Measurements from ENCODE around the gene KIF23.
"Not testable (repeated sequence)": the region's sequence is repeated elsewhere in the genome, so short reads cannot be mapped to it uniquely, and the experiment has no call there.

The KIF23 gene

GRCh38 chr15:69434238-69434637, 20.1 kb downstream of the KIF23 start:
- no peak for DNase-seq (ENCODE audit: low read depth in 1 of 2, low spot score in 1 of 2)

GRCh38 chr15:69434679-69435078, 20.5 kb downstream of the KIF23 start:
- DNase-seq (ENCODE audit: low read depth in 1 of 2, low spot score in 1 of 2), result no peak

- DNase-seq (ENCODE audit: low read depth in 1 of 2, low spot score in 1 of 2), result no peak
Observed at GRCh38 chr15:69435985-69436384, 21.8 kb downstream of the KIF23 start.

- DNase-seq (ENCODE audit: low read depth in 1 of 2, low spot score in 1 of 2), result no peak
Observed at GRCh38 chr15:69436951-69437350, 22.8 kb downstream of the KIF23 start.

GRCh38 chr15:69439623-69440022, 25.5 kb downstream of the KIF23 start:
- no peak for DNase-seq (ENCODE audit: low read depth in 1 of 2, low spot score in 1 of 2)

- no peak for DNase-seq (ENCODE audit: low read depth in 1 of 2, low spot score in 1 of 2)
Observed at GRCh38 chr15:69443032-69443611, 29.0 kb downstream of the KIF23 start.

GRCh38 chr15:69444686-69445085, 30.5 kb downstream of the KIF23 start:
- no peak for DNase-seq (ENCODE audit: low read depth in 1 of 2, low spot score in 1 of 2)

GRCh38 chr15:69446953-69447352, 32.8 kb downstream of the KIF23 start:
- DNase-seq (ENCODE audit: low read depth in 1 of 2, low spot score in 1 of 2), result no peak

- not testable (repeated sequence) for DNase-seq (ENCODE audit: low read depth in 1 of 2, low spot score in 1 of 2)
Observed at GRCh38 chr15:69450221-69450620, 36.1 kb downstream of the KIF23 start.

GRCh38 chr15:69450968-69451695, 37.0 kb downstream of the KIF23 start:
- DNase-seq (ENCODE audit: low read depth in 1 of 2, low spot score in 1 of 2), result no peak

- DNase-seq (ENCODE audit: low read depth in 1 of 2, low spot score in 1 of 2), result no peak
Observed at GRCh38 chr15:69451951-69452691, 38.0 kb downstream of the KIF23 start.

- peak; percentile 91 to 96 for DNase-seq (ENCODE audit: low read depth in 1 of 2, low spot score in 1 of 2)
Observed at GRCh38 chr15:69452692-69453521, 38.8 kb downstream of the KIF23 start, which contains the start of gene RPLP1. Gene RPLP1 (plus strand): TSS chr15:69452818. CDS start chr15:69452949, 131 bp downstream.

GRCh38 chr15:69454953-69455352, 40.8 kb downstream of the KIF23 start:
- DNase-seq (ENCODE audit: low read depth in 1 of 2, low spot score in 1 of 2), result no peak

- DNase-seq (ENCODE audit: low read depth in 1 of 2, low spot score in 1 of 2), result no peak
Observed at GRCh38 chr15:69456208-69457166, 42.3 kb downstream of the KIF23 start.

- no peak for DNase-seq (ENCODE audit: low read depth in 1 of 2, low spot score in 1 of 2)
Observed at GRCh38 chr15:69457304-69458280, 43.4 kb downstream of the KIF23 start.

GRCh38 chr15:69459066-69459465, 44.9 kb downstream of the KIF23 start:
- DNase-seq (ENCODE audit: low read depth in 1 of 2, low spot score in 1 of 2), result no peak

- DNase-seq (ENCODE audit: low read depth in 1 of 2, low spot score in 1 of 2), result no peak
Observed at GRCh38 chr15:69460481-69460880, 46.3 kb downstream of the KIF23 start.

- DNase-seq (ENCODE audit: low read depth in 1 of 2, low spot score in 1 of 2), result no peak
Observed at GRCh38 chr15:69462030-69462492, 47.9 kb downstream of the KIF23 start.
